Measurements from ENCODE around the gene PLSCR4. TPM values are rescaled to one million over a fixed set of nuclear protein-coding genes. Genes with fewer than 3 reads are reported as not detected.

The PLSCR4 gene
- total RNA-seq, 1 experiment from 2014 or later = 3.5 TPM

GRCh38 chr3:146180376-146180775, 70.5 kb downstream of the PLSCR4 start:
- DNase-seq (ENCODE audit: low read depth, low spot score) (no peak), ATAC-seq (no peak)
- H3K36me3 ChIP-seq (ENCODE audit: control insufficient read depth, insufficient read depth, low read length) = no peaks in the 10 kb centered on the region
- no peaks in the 10 kb centered on the region for H3K27me3 ChIP-seq (ENCODE audit: control insufficient read depth, insufficient read depth, low read length)
- peak overlapping the region; percentile 15; the same call in 1 of the 2 replicates for H3K27ac ChIP-seq (ENCODE audit: low read length)
- no TSS peak for BruUV-seq (replicated peaks)
- intact Hi-C loops (cut with micrococcal nuclease; ENCODE audit: unreplicated experiment) = loop anchor here (10.0 kb wide), 1 partner anchor 396 kb away; no protein-coding TSS in a partner anchor
- in situ Hi-C loops (cut with HindIII; ENCODE audit: low pct_unique_long_range_greater_than_20kb, low sequenced_read_pairs) = no loop called here
- CTCF ChIA-PET = no interaction called here
- no peak overlapping the region for H3K4me3 ChIP-seq (ENCODE audit: low read depth in 2 of 2, low read length in 2 of 2)
- H3K4me1 ChIP-seq (ENCODE audit: control insufficient read depth, insufficient read depth, low read length) = peaks cover 4% of the 10 kb centered on the region
- POLR2A ChIA-PET = no interaction called here
- TF ChIP-seq POLR2AphosphoS5 (IDR thresholded peaks at IDR 0.05; ENCODE audit: low read depth, low read length) = no peak
- no peak for TF ChIP-seq CTCF (IDR thresholded peaks at IDR 0.05)
- TF ChIP-seq REST (IDR thresholded peaks at IDR 0.05; ENCODE audit: insufficient read depth in 1 of 2, low read depth in 2 of 2, low read length in 1 of 2) = no peak
- TF ChIP-seq SIN3A (IDR thresholded peaks at IDR 0.05; ENCODE audit: borderline replicate concordance, insufficient read depth, low read depth, low read length) = no peak
- no peak for TF ChIP-seq TCF7L2 (IDR thresholded peaks at IDR 0.05; ENCODE audit: low read depth, low read length)
- H3K9me3 ChIP-seq (ENCODE audit: control insufficient read depth, insufficient read depth, low read depth, low read length) = no peaks in the 10 kb centered on the region

- intact Hi-C loops (cut with micrococcal nuclease; ENCODE audit: unreplicated experiment) (no loop called here), in situ Hi-C loops (cut with HindIII; ENCODE audit: low pct_unique_long_range_greater_than_20kb, low sequenced_read_pairs) (no loop called here)
- Histone ChIP-seq H3K9me3 (ENCODE audit: control insufficient read depth, insufficient read depth, low read depth, low read length) (no peaks in the 10 kb centered on the region), H3K4me1 (ENCODE audit: control insufficient read depth, insufficient read depth, low read length) (no peaks in the 10 kb centered on the region), H3K36me3 (ENCODE audit: control insufficient read depth, insufficient read depth, low read length) (no peaks in the 10 kb centered on the region), H3K4me3 (ENCODE audit: low read depth in 2 of 2, low read length in 2 of 2) (no peak overlapping the region), H3K27me3 (ENCODE audit: control insufficient read depth, insufficient read depth, low read length) (no peaks in the 10 kb centered on the region), H3K27ac (ENCODE audit: low read length) (no peak overlapping the region)
- CTCF ChIA-PET = no interaction called here
- DNase-seq (ENCODE audit: low read depth, low spot score) (no peak), ATAC-seq (no peak)
- POLR2A ChIA-PET = interaction anchor here (0.6 kb wide), 1 partner anchor 48 kb away, joined by 3 read pairs; no protein-coding TSS in a partner anchor
- TF ChIP-seq POLR2AphosphoS5 (IDR thresholded peaks at IDR 0.05; ENCODE audit: low read depth, low read length) (no peak), CTCF (IDR thresholded peaks at IDR 0.05) (no peak), REST (IDR thresholded peaks at IDR 0.05; ENCODE audit: insufficient read depth in 1 of 2, low read depth in 2 of 2, low read length in 1 of 2) (no peak), TCF7L2 (IDR thresholded peaks at IDR 0.05; ENCODE audit: low read depth, low read length) (no peak), SIN3A (IDR thresholded peaks at IDR 0.05; ENCODE audit: borderline replicate concordance, insufficient read depth, low read depth, low read length) (no peak)
- no TSS peak for BruUV-seq (replicated peaks)
Measured at GRCh38 chr3:146178006-146178689, 72.8 kb downstream of the PLSCR4 start.
